GM12878 (cell line): Measurements from ENCODE around the gene SLC51A. TPM values are rescaled to one million over a fixed set of nuclear protein-coding genes. Genes with fewer than 3 reads are reported as not detected.

Experiments used
- ATAC-seq: fragments of 200-7000 bp; cut with Tn5 transposase; 3 replicates; pipeline ENCODE4 v1.9.1; 2020; ENCODE audit warnings: mild to moderate bottlenecking, moderate library complexity
- BruUV-seq: library from RNA; stranded (reverse); fragments of 400-500 nt; replicated peaks from 2 replicates; lab custom pipeline; 2021; lab: Mats Ljungman, UMichigan
- CTCF ChIA-PET: fragments of 300-600 bp; sonication (Branson Sonifier 250); formaldehyde crosslinking; extraction: SDS; loops from one replicate; lab custom pipeline; 2021; ENCODE audit warnings: inconsistent platforms; lab: Yijun Ruan, JAX
- POLR2A ChIA-PET: fragments of 350-600 bp; formaldehyde crosslinking; extraction: SDS; loops from one replicate; lab custom pipeline; 2021; ENCODE audit warnings: inconsistent platforms; lab: Charles Lee
- RAD21 ChIA-PET: fragments of 300-600 bp; sonication (Branson Sonifier 250); formaldehyde crosslinking; loops from one replicate; lab custom pipeline; 2023; ENCODE audit warnings: antibody characterized with exemption; ENCODE audit not compliant: unreplicated experiment; lab: Charles Lee
- SMC1A ChIA-PET: fragments of 300-600 bp; sonication (Branson Sonifier 250); formaldehyde crosslinking; loops from one replicate; lab custom pipeline; 2023; ENCODE audit not compliant: unreplicated experiment, uncharacterized antibody; lab: Charles Lee
- DNase-seq: peaks from one replicate; pipeline ENCODE4 v3.0.0-alpha.2; 2011; ENCODE audit warnings: low read depth, low spot score
- FAIRE-seq: peaks from 3 replicates; lab custom pipeline; 2011; peaks lifted over from hg19 to GRCh38; lab: Jason Lieb, UNC
- H2AFZ ChIP-seq: 2 replicates; pipeline ENCODE4 v1.6.0; 2011; ENCODE audit warnings: low read depth, low read length, control low read depth; ENCODE audit not compliant: control insufficient read depth
- H3K27ac ChIP-seq: 2 replicates; pipeline ENCODE4 v1.5.1; 2011; ENCODE audit warnings: control low read depth; ENCODE audit not compliant: control insufficient read depth, insufficient read depth
- H3K27me3 ChIP-seq, 2 experiments: replicated peaks in 1 of 2; 2 replicates each; pipeline versions ENCODE4 v1.6.0 to v1.6.1; 2011; ENCODE audit warnings: low read length in 1 of 2; ENCODE audit not compliant: control insufficient read depth in 2 of 2, insufficient read depth in 2 of 2
- H3K36me3 ChIP-seq, 2 experiments: 2 replicates each; pipeline ENCODE4 v1.5.1; 2011; ENCODE audit warnings: low read length in 1 of 2; ENCODE audit not compliant: control insufficient read depth in 2 of 2, insufficient read depth in 2 of 2
- H3K4me1 ChIP-seq: 2 replicates; pipeline ENCODE4 v1.6.1; 2011; ENCODE audit warnings: mild to moderate bottlenecking, low read length, moderate library complexity, mixed read lengths; ENCODE audit not compliant: control insufficient read depth, insufficient read depth
- H3K4me2 ChIP-seq: 2 replicates; pipeline ENCODE4 v1.6.0; 2011; ENCODE audit warnings: control low read depth; ENCODE audit not compliant: control insufficient read depth, insufficient read depth
- H3K4me3 ChIP-seq: fragments of 200-600 bp; sonication (generic); 2 replicates; pipeline ENCODE4 v1.5.1; 2016
- H3K79me2 ChIP-seq: 2 replicates; pipeline ENCODE4 v1.6.0; 2011; ENCODE audit warnings: low read length; ENCODE audit not compliant: control insufficient read depth, insufficient read depth
- H3K9ac ChIP-seq: 2 replicates; pipeline ENCODE4 v1.8.0; 2011; ENCODE audit warnings: low read length, control low read depth, mixed read lengths; ENCODE audit not compliant: control insufficient read depth, insufficient read depth
- H3K9me3 ChIP-seq: replicated peaks from 3 replicates; pipeline ENCODE4 v1.5.1; 2011; ENCODE audit warnings: mild to moderate bottlenecking, low read length; ENCODE audit not compliant: control insufficient read depth, insufficient read depth
- H4K20me1 ChIP-seq: 2 replicates; pipeline ENCODE4 v1.6.0; 2011; ENCODE audit not compliant: control insufficient read depth, insufficient read depth
- BCL11A ChIP-seq: IDR thresholded peaks from 2 replicates; pipeline ENCODE4 v1.6.1; 2011; ENCODE audit warnings: low read depth, low read length
- CREB1 ChIP-seq: IDR thresholded peaks from 2 replicates; pipeline ENCODE4 v1.6.1; 2012; ENCODE audit warnings: low read depth, mild to moderate bottlenecking, inconsistent platforms
- GATAD2B ChIP-seq: fragments of 450-650 bp; conservative IDR thresholded peaks from 2 replicates; pipeline ENCODE4 v1.6.1; 2017; ENCODE audit warnings: low read depth, mild to moderate bottlenecking, moderate library complexity
- MYC ChIP-seq: IDR thresholded peaks from 2 replicates; pipeline ENCODE4 v1.6.1; 2011; ENCODE audit warnings: mild to moderate bottlenecking, low read length, moderate library complexity, inconsistent platforms; ENCODE audit not compliant: insufficient read depth, insufficient replicate concordance, insufficient read length, severe bottlenecking
- NKRF ChIP-seq: fragments of 450-650 bp; conservative IDR thresholded peaks from 2 replicates; pipeline ENCODE4 v1.6.1; 2017; ENCODE audit warnings: mild to moderate bottlenecking, moderate library complexity
- RAD21 ChIP-seq: IDR thresholded peaks from 2 replicates; pipeline ENCODE4 v1.6.1; 2011; ENCODE audit warnings: mild to moderate bottlenecking, low read depth, low read length, moderate library complexity; ENCODE audit not compliant: insufficient read depth
- SREBF2 ChIP-seq: IDR thresholded peaks from 2 replicates; pipeline ENCODE4 v1.6.1; 2012; ENCODE audit warnings: mild to moderate bottlenecking, low read length
- TCF3 ChIP-seq: IDR thresholded peaks from 2 replicates; pipeline ENCODE4 v1.6.1; 2012; ENCODE audit warnings: low read depth, mild to moderate bottlenecking, low read length, borderline replicate concordance; ENCODE audit not compliant: insufficient read depth
- ZBED1 ChIP-seq: IDR thresholded peaks from 2 replicates; pipeline ENCODE4 v1.6.1; 2016; ENCODE audit warnings: borderline replicate concordance
- ZNF622 ChIP-seq: fragments of 450-650 bp; IDR thresholded peaks from 2 replicates; pipeline ENCODE4 v1.6.1; 2017; ENCODE audit warnings: mild to moderate bottlenecking, inconsistent platforms
- WGBS: methylation state at CpG from one replicate; pipeline ENCODE4 v1.1.6; 2016; ENCODE audit warnings: low lambda C conversion rate; ENCODE audit not compliant: insufficient replicate concordance, insufficient coverage; ENCODE audit errors: missing lambda C conversion rate; 5-methylcytosine and 5-hydroxymethylcytosine counted together
- in situ Hi-C: fragments of 300-500 bp; cut with MboI; formaldehyde crosslinking; loops from 9 replicates; pipeline ENCODE4 v1.14.3; 2018; ENCODE audit warnings: mixed read lengths
- intact Hi-C: fragments of 100-400 bp; cut with micrococcal nuclease; formaldehyde crosslinking; loops from one replicate; pipeline ENCODE4 v1.14.2; 2022; ENCODE audit not compliant: unreplicated experiment
- polyA plus RNA-seq, 11 experiments: library from polyadenylated mRNA; depleted of rRNA in 4 of 11; unstranded in 6 of 11; stranded (reverse) in 5 of 11; fragments of >200 nt; fragmentation: Nextera tagmentation in 4 of 11; fragmentation: Illumina TruSeq in 1 of 11; extraction: Ambion mirVana in 4 of 11; extraction: Trizol in 1 of 11; gene quantifications; 1 replicate in 1 of 11; 2 replicates in 10 of 11; pipeline versions ENCODE4 v1.2.1 to v1.2.3, GENCODE V29; 2011 to 2016; ENCODE audit warnings: inconsistent platforms in 2 of 11, missing spikeins in 2 of 11, low read depth in 1 of 11
- total RNA-seq, 4 experiments: library from RNA; depleted of rRNA in 3 of 4; stranded (reverse); fragments of >200 nt in 3 of 4; fragmentation: Illumina TruSeq in 1 of 4; extraction: Trizol in 1 of 4; gene quantifications; 2 replicates each; pipeline versions ENCODE4 v1.2.1 to v1.2.3, GENCODE V29; 2013 to 2021

Gene SLC51A
- total and polyA plus RNA-seq, 10 of the 15 experiments (the other 5 are each of a cell fraction or from before 2014, with no cell fraction given) = 0.99 to 3.9 (median 2.2) TPM; not detected in 6

DNA sequence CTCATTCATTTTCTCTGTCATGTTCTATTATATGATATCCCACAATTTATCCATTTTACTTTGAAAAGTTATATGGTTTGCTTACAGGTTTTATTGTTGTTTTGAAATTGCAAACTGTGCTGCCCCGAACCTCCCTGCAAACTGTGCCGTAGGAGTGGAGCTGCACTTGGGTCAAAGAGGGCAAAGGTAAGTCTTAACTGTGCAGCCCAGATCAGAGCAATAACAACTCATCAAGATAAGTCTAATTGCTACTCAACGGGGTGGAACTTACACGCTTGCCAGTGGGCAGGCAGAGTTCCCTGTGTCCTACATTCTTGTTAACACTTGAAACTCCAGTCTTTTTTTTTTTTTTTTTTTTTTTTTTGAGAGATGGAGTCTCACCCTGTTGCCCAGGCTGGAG is 38.4 kb upstream of the SLC51A start:
- Histone ChIP-seq H2AFZ (no peak overlapping the region), H3K27me3 (no peaks in the 10 kb centered on the region), H3K4me3 (no peak overlapping the region)
- DNase-seq = no peak
- RAD21 ChIA-PET = interaction anchor here (2.8 to 6.2 kb wide), 3 partner anchors 60 to 103 kb away, joined by 42 to 91 read pairs (median 56); no protein-coding TSS in a partner anchor
- no TSS peak for BruUV-seq
- no peak for FAIRE-seq
- no peak for TF ChIP-seq GATAD2B
- TF ChIP-seq TCF3 = no peak
- no peak for TF ChIP-seq NKRF
- TF ChIP-seq ZNF622 = no peak
- TF ChIP-seq SREBF2 = no peak
- TF ChIP-seq CREB1 = no peak
- no peak for TF ChIP-seq ZBED1
- TF ChIP-seq RAD21 = no peak
- TF ChIP-seq MYC = no peak
- TF ChIP-seq BCL11A = no peak
- TF ChIP-seq, all 136 proteins: peak for 0
- Histone ChIP-seq H3K4me2 (no peak overlapping the region), H3K36me3 (no peaks in the 10 kb centered on the region), H3K27ac (no peak overlapping the region), H3K9ac (no peak overlapping the region), H3K4me1 (peaks cover 40% of the 10 kb centered on the region), H3K79me2 (no peaks in the 10 kb centered on the region), H3K9me3 (no peaks in the 10 kb centered on the region), H4K20me1 (no peaks in the 10 kb centered on the region)
- CTCF ChIA-PET = interaction anchor here (0.6 to 4.8 kb wide), 3 partner anchors 16 to 57 kb away, joined by 3 to 64 read pairs (median 4); no protein-coding TSS in a partner anchor
- SMC1A ChIA-PET = interaction anchor here (2.5 to 6.9 kb wide), 4 partner anchors 20 to 103 kb away, joined by 30 to 155 read pairs (median 60); no protein-coding TSS in a partner anchor
- intact Hi-C loops (loop anchor here (2.0 kb wide), 2 partner anchors 17 to 65 kb away; no protein-coding TSS in a partner anchor), in situ Hi-C loops (no loop called here)
- POLR2A ChIA-PET = interaction anchor here (0.6 to 5.2 kb wide), 4 partner anchors 14 to 557 kb away, joined by 3 to 61 read pairs (median 23); no protein-coding TSS in a partner anchor
- WGBS = 100% methylated on average over 4 of the region's 4 CpGs
- no peak for ATAC-seq
